ENCODE data around the gene INTS14. TPM values are rescaled to one million over a fixed set of nuclear protein-coding genes. Genes with fewer than 3 reads are reported as not detected.

The INTS14 gene
- total RNA-seq, 4 donors from 2014 or later, result 44.1 to 90.8 (median 54.9) TPM

DNA sequence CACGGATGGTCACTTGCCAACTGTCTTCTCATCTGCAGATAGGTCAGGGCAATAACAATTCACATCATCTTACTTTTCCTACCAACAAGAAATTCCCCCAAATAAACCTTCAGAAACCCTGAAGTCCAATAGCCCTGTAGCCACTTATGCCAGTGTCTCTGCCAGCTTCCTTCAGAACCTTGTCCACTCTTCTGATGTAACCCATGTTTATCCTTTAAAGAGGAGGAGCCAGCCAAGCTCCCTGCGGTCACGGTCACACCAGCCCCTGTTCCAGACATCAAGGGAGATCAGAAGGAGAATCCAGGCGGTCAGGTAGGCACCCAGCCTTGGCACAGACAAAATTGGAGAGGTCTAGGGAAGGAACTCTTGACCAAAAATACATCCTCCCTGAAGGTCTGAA lies 34.5 kb upstream of the INTS14 start:
- Histone ChIP-seq H3K4me3 (no peak overlapping the region), H3K27ac (no peak overlapping the region), H3K9me3 (no peaks in the 10 kb centered on the region), H3K4me1 (no peaks in the 10 kb centered on the region), H3K27me3 (no peaks in the 10 kb centered on the region), H3K36me3 (no peaks in the 10 kb centered on the region)
- TF ChIP-seq, protein P1, sequence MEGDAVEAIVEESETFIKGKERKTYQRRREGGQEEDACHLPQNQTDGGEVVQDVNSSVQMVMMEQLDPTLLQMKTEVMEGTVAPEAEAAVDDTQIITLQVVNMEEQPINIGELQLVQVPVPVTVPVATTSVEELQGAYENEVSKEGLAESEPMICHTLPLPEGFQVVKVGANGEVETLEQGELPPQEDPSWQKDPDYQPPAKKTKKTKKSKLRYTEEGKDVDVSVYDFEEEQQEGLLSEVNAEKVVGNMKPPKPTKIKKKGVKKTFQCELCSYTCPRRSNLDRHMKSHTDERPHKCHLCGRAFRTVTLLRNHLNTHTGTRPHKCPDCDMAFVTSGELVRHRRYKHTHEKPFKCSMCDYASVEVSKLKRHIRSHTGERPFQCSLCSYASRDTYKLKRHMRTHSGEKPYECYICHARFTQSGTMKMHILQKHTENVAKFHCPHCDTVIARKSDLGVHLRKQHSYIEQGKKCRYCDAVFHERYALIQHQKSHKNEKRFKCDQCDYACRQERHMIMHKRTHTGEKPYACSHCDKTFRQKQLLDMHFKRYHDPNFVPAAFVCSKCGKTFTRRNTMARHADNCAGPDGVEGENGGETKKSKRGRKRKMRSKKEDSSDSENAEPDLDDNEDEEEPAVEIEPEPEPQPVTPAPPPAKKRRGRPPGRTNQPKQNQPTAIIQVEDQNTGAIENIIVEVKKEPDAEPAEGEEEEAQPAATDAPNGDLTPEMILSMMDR (IDR thresholded peaks at IDR 0.05), result no peak
- no peak for TF ChIP-seq POLR2A (IDR thresholded peaks at IDR 0.05)
- no peak for DNase-seq

DNA sequence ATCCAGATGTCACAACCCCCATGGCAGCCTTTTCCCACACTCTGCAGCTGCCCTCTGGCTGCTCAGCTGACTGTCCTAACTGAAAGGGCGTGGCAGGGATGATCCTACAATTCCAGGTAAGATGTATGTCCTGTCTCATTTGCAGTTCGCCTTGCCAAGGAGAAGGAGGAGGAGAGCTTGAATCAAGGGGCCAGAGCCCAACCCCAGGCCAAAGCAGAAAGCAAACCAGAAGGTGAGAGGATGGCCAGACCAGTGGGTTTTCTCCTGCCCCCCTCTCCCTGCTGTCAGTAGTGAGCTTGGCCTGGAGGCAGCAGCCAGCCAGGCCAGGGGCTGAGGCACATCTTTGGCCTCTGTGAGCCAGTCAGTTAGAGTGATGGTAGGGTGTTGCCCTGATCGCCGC lies 33.4 kb upstream of the INTS14 start:
- H3K36me3 ChIP-seq, result no peaks in the 10 kb centered on the region
- no peaks in the 10 kb centered on the region for H3K4me1 ChIP-seq
- no peak for DNase-seq
- no peaks in the 10 kb centered on the region for H3K27me3 ChIP-seq
- H3K27ac ChIP-seq, result no peak overlapping the region
- no peak overlapping the region for H3K4me3 ChIP-seq
- H3K9me3 ChIP-seq, result no peaks in the 10 kb centered on the region
- TF ChIP-seq POLR2A (IDR thresholded peaks at IDR 0.05), result no peak
- TF ChIP-seq, protein P1 (IDR thresholded peaks at IDR 0.05), result no peak

DNA sequence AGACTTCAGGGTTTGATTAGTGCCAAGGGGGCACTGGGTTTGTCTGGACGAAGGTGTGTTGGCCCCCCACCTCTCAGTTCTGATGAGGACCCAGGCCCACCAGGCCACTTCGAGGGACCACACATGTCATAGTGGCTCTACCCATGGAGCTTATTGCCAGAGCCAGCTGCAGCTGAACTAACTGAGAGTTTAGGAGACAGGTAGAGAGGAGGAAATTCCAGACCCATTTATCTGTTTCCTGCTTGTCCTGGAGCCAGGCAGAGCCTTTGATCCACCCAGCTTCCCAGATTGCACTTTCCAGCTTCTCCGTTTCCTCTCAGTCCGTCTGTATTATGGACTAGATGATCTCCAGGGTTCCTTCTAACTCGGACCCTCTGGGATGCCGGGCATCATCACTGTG lies 31.7 kb upstream of the INTS14 start:
- no peaks in the 10 kb centered on the region for H3K27me3 ChIP-seq
- TF ChIP-seq, protein P1 (IDR thresholded peaks at IDR 0.05), result no peak
- no peak for TF ChIP-seq POLR2A (IDR thresholded peaks at IDR 0.05)
- H3K27ac ChIP-seq, result no peak overlapping the region
- no peaks in the 10 kb centered on the region for H3K4me1 ChIP-seq
- H3K9me3 ChIP-seq, result no peaks in the 10 kb centered on the region
- H3K4me3 ChIP-seq, result no peak overlapping the region
- H3K36me3 ChIP-seq, result no peaks in the 10 kb centered on the region
- DNase-seq, result no peak

DNA sequence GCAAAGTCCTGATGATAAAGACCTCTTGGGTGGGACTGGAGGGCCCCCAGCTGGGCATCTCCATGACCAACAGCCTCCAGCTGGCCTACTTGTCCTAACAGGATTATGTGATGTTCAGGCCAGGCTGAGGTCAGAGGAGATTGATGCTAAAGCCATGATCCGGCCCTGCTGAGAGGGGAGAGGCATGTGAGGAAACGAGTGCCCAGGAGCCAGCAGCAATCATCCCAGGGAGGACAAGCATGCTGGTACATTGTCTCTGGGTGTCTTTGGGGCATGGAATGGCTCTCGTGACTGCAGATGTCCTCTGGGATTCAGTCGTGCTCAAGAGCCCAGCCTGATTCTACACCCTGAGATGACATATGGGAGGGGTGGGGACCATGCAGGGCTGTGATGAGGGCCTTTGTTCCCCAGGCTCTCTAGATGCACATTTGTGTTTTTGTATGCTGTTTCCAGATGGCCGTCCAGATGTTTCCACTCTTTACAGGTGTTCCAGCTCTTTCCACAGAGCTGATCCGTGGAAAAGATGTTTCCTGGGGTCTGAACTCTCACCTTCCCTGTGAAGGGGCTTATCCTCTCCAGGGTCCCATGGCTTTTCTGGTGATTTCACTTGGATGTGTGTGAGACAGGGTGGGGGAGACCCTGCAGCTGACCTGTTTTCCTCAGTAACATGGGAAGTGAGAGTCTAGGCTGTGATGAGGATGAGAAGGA lies 31.0 kb upstream of the INTS14 start:
- no peaks in the 10 kb centered on the region for H3K9me3 ChIP-seq
- H3K4me3 ChIP-seq, result no peak overlapping the region
- DNase-seq, result no peak
- H3K36me3 ChIP-seq, result no peaks in the 10 kb centered on the region
- no peaks in the 10 kb centered on the region for H3K4me1 ChIP-seq
- TF ChIP-seq, protein P1 (IDR thresholded peaks at IDR 0.05), result no peak
- no peak for TF ChIP-seq POLR2A (IDR thresholded peaks at IDR 0.05)
- H3K27me3 ChIP-seq, result no peaks in the 10 kb centered on the region
- H3K27ac ChIP-seq, result no peak overlapping the region

DNA sequence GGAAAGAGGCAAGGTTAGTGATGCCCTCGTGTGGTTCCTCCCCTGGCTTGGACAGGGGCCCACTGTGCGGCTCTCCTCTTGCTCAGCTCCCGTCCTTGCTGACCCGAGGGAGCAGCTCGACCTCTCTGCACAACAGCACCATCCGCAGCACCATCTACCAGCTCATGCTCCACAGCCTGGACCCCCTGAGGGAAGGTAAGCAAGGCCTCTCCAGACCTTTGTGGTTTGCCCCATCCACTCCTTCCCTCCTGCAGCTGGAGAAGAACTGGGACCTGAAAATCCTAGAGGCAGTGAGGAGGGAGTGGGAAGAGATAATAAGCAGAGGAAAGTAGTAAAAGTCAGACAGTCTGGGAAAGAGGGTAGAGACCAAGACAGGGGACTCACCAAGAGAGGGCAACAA lies 28.6 kb upstream of the INTS14 start:
- Histone ChIP-seq H3K27ac (no peak overlapping the region), H3K36me3 (no peaks in the 10 kb centered on the region), H3K4me3 (no peak overlapping the region), H3K4me1 (no peaks in the 10 kb centered on the region), H3K9me3 (no peaks in the 10 kb centered on the region), H3K27me3 (no peaks in the 10 kb centered on the region)
- DNase-seq, result no peak
- TF ChIP-seq, protein P1 (IDR thresholded peaks at IDR 0.05), result no peak
- TF ChIP-seq POLR2A (IDR thresholded peaks at IDR 0.05), result no peak
